IPS-15b (cell line): ENCODE results near the gene ABCB6.

ENCODE experiments used
- H3K27me3 ChIP-seq: one replicate; pipeline ENCODE4 v1.6.1; 2013; ENCODE audit warnings: low read length; ENCODE audit not compliant: control insufficient read depth, insufficient read depth
- H3K36me3 ChIP-seq: one replicate; pipeline ENCODE4 v1.6.1; 2013; ENCODE audit warnings: low read length; ENCODE audit not compliant: control insufficient read depth, insufficient read depth
- H3K4me1 ChIP-seq: one replicate; pipeline ENCODE4 v1.6.1; 2013; ENCODE audit warnings: mild to moderate bottlenecking, low read length; ENCODE audit not compliant: control insufficient read depth, insufficient read depth
- H3K4me3 ChIP-seq: one replicate; pipeline ENCODE4 v1.5.1; 2013; ENCODE audit warnings: low read depth, low read length
- H3K9ac ChIP-seq: one replicate; pipeline ENCODE4 v1.6.1; 2013; ENCODE audit warnings: low read depth, mild to moderate bottlenecking, low read length
- H3K9me3 ChIP-seq: one replicate; pipeline ENCODE4 v1.6.1; 2013; ENCODE audit warnings: mild to moderate bottlenecking, low read length; ENCODE audit not compliant: control insufficient read depth, insufficient read depth

The ABCB6 gene

DNA sequence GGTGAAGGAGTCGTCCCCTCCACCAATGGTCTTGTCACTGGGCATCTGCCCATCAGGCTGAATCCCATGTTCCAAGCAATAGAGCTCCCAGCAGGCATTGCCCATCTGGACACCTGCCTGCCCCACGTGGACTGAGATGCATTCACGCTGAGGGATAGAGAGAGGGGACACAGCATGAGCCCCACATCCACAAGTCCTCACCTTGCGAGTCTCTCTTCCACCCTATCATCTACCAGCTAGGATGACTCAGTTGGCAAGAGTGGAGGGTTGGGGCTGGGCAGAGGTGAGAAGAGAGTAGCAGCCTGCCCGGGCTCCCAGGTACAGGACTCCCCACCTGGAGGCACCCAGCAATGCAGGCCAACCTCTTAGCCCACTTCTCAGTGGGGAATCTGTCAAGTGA, 33.3 kb upstream of the ABCB6 start:
- Histone ChIP-seq H3K9me3 (no peaks in the 10 kb centered on the region), H3K4me3 (peak overlapping the region; percentile 62), H3K4me1 (peaks cover 11% of the 10 kb centered on the region), H3K9ac (no peak overlapping the region), H3K27me3 (peaks cover 51% of the 10 kb centered on the region), H3K36me3 (peaks cover 13% of the 10 kb centered on the region)

DNA sequence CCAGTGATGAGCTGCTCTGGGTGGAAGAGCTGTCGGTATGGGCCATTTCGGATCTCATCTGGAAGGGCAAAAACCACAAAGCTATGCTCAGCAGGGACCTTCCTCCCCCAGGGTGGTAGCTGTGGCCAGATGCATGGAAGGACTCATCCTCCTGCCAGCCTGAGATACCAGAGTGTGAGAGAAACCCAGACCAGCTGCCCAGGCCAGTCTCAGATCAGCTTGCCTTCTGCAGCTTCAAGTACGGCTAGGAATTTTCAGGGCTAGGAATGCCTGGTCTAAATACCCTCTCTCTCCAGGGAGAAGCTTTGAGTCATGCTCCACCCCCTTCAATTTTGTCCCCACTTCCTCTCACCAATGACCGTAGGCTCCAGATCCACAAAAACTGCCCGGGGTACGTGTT, 32.9 kb upstream of the ABCB6 start:
- Histone ChIP-seq H3K9ac (no peak overlapping the region), H3K27me3 (peaks cover 49% of the 10 kb centered on the region), H3K9me3 (no peaks in the 10 kb centered on the region), H3K36me3 (peaks cover 13% of the 10 kb centered on the region), H3K4me1 (peaks cover 11% of the 10 kb centered on the region), H3K4me3 (no peak overlapping the region)

DNA sequence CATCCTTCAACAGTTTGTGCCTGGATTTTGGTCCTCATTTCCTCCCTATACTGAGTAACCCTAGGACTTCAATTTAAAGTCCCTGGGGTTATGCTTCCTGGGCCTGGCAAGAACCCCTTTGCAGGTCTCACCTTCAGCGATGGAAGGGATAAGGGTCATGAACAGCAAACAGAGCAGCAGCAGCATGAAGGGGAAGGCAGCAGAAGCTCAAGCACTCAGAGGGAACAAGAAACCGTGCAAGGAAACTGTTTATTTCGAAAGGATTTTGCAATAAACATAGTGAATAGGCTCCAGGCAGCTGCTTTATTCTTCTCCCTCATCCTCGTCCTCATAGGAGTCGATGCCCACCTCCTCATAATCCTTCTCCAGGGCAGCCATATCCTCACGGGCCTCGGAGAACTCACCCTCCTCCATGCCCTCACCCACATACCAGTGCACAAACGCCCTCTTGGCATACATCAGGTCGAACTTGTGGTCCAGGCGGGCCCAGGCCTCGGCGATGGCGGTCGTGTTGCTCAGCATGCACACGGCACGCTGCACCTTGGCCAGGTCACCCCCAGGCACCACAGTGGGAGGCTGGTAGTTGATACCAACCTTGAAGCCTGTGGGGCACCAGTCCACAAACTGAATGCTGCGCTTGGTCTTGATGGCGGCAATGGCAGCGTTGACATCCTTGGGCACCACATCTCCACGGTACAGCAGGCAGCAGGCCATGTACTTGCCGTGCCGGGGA, 31.5 kb upstream of the ABCB6 start:
- no peaks in the 10 kb centered on the region for H3K9me3 ChIP-seq
- H3K4me3 ChIP-seq, result no peak overlapping the region
- H3K36me3 ChIP-seq, result peaks cover 13% of the 10 kb centered on the region
- H3K27me3 ChIP-seq, result peaks cover 35% of the 10 kb centered on the region
- peaks cover 11% of the 10 kb centered on the region for H3K4me1 ChIP-seq
- no peak overlapping the region for H3K9ac ChIP-seq

DNA sequence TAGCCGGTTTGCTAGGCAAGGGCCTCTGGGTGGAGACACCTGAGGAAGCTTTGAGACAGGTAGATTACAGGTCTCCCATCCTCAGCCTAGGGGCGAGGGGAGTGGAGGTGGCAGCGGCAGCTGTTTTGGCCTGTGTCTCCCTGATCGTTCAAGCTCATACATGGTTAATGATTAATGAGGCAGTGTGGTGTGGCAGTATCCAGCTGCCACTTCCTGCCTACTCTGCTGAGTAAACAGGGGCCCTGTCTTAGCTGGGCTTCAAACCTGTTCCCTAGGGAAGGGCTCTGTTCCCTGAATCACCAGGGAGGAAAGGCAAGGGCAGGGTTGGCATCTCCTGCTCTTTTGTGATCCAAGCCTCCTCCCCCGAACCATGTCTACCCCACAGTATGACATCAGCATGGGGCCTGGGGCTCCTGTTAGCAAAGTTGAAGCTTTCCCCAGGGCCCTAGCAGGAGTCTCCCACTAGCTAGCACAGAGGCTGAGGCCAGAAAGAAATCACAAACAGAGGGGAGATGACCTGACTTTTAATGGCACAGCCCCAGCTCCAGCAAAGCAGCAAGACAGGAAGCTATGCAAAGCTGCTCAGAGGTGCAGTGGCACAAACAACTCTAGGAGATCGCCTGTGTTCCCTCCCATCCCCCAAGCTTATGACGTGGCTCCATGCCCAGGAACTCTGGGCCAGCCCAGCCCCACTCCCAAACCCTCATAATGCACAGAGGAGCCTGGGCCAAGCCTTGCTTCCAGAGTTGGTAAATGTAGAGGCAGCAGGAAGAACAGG, 30.6 kb upstream of the ABCB6 start:
- Histone ChIP-seq H3K4me3 (no peak overlapping the region), H3K27me3 (peaks cover 27% of the 10 kb centered on the region), H3K9me3 (no peaks in the 10 kb centered on the region), H3K4me1 (peaks cover 15% of the 10 kb centered on the region), H3K9ac (no peak overlapping the region), H3K36me3 (peaks cover 13% of the 10 kb centered on the region)

DNA sequence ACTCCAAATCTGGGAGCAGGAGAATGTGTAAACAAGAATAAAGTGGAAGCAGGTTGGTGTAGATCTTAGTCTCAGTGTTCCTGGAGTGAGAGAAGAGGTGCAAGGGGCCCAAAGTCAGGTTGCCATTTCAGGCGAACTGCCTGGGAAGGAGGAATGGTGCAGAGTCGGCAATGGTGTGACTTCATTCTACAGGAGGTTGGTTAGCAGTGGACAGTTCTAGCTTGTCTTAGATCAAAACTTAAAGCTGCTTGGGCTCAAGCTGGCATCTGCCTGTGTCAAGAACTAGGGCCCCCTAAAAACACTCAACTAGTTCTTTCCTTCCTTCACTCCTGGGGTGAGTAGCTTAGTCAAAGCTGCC, 30.1 kb upstream of the ABCB6 start:
- Histone ChIP-seq H3K4me3 (no peak overlapping the region), H3K27me3 (peaks cover 22% of the 10 kb centered on the region), H3K4me1 (peaks cover 15% of the 10 kb centered on the region), H3K36me3 (peaks cover 13% of the 10 kb centered on the region), H3K9me3 (no peaks in the 10 kb centered on the region), H3K9ac (no peak overlapping the region)

DNA sequence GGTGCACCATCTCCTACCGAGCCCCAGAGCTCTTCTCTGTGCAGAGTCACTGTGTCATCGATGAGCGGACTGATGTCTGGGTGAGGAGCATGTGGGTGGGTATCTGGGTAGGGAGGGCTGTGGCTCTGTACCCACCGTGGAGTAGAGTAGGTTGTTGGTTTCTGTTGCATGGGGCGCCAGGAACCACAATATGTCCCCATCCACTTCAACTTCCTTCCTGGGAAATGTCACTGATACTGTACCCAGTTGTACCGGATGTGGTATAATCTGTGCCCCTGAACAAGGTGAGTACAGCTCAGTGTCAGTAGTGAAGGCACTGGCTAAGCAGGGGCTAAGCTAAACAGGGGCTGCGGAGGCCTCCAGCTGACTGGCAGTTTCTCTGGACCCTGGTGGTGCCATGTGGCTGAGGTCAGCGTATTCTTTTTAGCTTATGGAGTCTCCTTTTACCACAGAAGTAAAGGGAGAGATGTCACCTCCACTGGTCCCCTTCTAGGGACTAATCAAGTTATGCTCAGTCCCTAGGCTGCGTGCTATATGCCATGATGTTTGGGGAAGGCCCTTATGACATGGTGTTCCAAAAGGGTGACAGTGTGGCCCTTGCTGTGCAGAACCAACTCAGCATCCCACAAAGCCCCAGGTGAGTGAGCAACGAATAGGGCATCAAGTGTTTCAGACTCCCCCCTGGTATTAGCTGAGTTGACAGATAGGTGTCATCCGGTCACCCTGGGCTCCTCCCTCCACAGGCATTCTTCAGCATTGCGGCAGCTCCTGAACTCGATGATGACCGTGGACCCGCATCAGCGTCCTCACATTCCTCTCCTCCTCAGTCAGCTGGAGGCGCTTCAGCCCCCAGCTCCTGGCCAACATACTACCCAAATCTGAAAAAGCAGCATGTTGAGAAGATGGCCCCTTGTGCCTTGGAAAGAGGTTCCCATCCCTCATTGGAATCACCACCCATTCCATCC, 29.2 kb upstream of the ABCB6 start:
- peaks cover 15% of the 10 kb centered on the region for H3K4me1 ChIP-seq
- peaks cover 13% of the 10 kb centered on the region for H3K36me3 ChIP-seq
- H3K4me3 ChIP-seq, result no peak overlapping the region
- no peaks in the 10 kb centered on the region for H3K9me3 ChIP-seq
- H3K27me3 ChIP-seq, result peaks cover 18% of the 10 kb centered on the region
- H3K9ac ChIP-seq, result no peak overlapping the region

DNA sequence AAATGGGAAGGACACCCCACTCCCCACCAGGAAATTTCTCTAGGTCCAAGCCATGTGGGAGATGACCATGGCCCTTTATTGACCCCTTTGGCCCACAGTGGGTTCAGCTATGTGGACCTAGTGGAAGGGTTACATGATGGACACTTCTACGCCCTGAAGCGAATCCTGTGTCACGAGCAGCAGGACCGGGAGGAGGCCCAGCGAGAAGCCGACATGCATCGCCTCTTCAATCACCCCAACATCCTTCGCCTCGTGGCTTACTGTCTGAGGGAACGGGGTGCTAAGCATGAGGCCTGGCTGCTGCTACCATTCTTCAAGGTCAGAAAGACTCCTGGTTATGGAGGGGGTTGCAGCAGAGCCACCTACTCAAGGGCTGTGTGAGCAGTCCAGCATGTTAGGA, 27.8 kb upstream of the ABCB6 start:
- Histone ChIP-seq H3K4me3 (no peak overlapping the region), H3K9me3 (no peaks in the 10 kb centered on the region), H3K9ac (no peak overlapping the region), H3K27me3 (peaks cover 4% of the 10 kb centered on the region), H3K4me1 (peaks cover 7% of the 10 kb centered on the region), H3K36me3 (peaks cover 11% of the 10 kb centered on the region)

DNA sequence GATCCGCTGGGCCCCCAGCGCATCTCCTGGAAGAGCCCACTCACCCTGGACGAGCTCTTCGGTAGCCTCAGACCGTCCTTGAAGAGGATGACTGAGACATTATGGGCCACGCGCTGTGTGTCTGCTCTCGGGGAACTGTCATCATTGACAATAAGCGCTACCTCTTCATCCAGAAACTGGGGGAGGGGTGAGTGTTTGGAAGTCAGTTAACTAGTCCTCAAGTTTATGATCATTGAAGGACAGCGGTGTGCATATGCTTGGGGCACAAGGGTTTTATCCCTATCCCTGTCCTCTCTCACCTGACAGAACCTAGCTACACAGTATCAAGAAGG, 27.1 kb upstream of the ABCB6 start:
- H3K9me3 ChIP-seq, result no peaks in the 10 kb centered on the region
- peak overlapping the region; percentile 79 for H3K9ac ChIP-seq
- H3K27me3 ChIP-seq, result no peaks in the 10 kb centered on the region
- peaks cover 7% of the 10 kb centered on the region for H3K4me1 ChIP-seq
- peaks cover 11% of the 10 kb centered on the region for H3K36me3 ChIP-seq
- peak overlapping the region; percentile 85 for H3K4me3 ChIP-seq

DNA sequence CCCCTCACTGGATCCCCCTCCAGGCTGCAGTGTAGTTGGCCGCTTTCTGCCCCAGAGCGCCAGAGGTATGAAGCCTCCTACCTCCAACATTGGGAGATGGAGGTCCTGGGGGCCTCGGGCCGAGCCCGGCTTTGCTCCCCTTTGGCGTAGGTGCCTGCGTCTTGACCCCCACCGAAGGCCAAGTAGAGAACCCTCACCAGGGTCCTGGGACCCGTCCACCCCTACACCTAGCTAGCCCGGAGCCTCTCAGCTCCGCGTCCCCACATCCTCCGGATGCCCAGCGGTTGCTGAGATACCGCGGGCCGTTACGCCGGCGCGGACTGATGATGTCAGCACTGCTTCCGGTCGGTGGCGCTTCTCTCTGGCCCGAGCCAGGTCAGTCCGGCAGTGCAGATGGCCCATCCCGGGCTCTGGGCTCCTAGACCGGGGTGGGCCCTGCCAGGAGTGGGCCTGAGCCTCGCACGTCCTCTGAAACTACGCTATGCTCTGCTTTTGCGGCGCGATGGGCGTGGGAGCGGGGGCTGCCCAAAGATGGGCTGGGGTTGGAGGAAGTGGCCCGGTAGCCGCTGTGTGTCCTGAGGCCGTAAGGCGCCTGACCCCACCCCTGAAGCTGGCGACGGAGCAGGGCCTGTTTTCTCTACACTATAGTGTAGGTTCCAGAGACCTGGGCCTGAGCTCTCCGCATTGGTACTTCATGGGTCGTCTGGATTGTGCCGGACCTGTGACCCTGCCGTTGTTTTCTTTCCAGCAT, 26.6 kb upstream of the ABCB6 start, which contains the start of the genes GLB1L and STK16:
GLB1L (minus strand) TSS at position 297 of the 751 bp plus-strand sequence. CDS start 1,871 bp downstream, outside the sequence.
STK16 (plus strand) TSS at position 332 of the 751 bp plus-strand sequence. CDS start 521 bp downstream, outside the sequence.
- H3K4me1 ChIP-seq, result peaks cover 7% of the 10 kb centered on the region
- peak within 1 kb of the TSS; percentile 85 for H3K4me3 ChIP-seq
- peaks cover 9% of the 10 kb centered on the region for H3K36me3 ChIP-seq
- no peaks in the 10 kb centered on the region for H3K27me3 ChIP-seq
- no peaks in the 10 kb centered on the region for H3K9me3 ChIP-seq
- H3K9ac ChIP-seq, result peak within 1 kb of the TSS; percentile 79

DNA sequence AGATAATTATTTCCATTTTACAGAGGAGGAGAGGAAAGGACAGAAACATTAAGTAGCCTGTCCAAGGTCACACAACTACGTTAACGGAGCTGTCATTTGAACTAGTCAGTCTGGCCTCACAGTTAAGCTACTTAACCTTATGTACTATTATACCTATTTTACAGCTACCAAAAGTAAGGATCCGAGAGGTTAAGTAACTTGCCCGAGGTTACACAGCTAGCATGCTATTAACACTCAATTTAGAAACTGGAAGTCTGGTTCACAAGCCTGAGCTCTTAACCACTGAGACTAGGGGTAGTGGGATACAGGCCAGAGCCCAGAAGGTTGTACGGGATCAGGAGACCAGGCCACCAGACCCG, 26.0 kb upstream of the ABCB6 start:
- Histone ChIP-seq H3K9ac (peak overlapping the region; percentile 73), H3K4me1 (peaks cover 4% of the 10 kb centered on the region)

DNA sequence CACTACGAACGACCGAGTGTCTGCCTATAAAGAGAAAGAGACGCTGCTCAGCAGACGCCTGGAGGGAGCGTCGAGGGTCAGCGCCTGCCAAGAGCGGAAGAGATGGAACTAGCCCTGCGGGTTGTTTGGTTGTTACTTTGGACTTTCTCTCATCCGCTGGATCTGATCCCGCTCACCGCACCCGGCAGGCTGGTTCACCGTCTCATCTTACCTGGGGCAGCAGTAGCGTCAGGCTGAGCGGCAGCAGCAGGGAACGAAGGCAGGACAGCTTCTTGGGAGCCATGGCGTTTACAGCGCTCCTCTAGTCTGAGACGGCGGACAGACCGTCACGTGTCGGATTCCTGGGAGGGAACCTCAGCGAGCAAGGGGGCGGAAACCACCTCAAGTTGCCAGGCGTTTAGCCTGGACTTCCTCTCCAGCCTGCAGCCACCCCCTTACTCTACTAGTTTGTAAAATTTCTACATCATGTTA, 24.6 kb upstream of the ABCB6 start:
- peaks cover 8% of the 10 kb centered on the region for H3K36me3 ChIP-seq
- no peaks in the 10 kb centered on the region for H3K9me3 ChIP-seq
- no peak overlapping the region for H3K9ac ChIP-seq
- H3K27me3 ChIP-seq, result no peaks in the 10 kb centered on the region
- peaks cover 4% of the 10 kb centered on the region for H3K4me1 ChIP-seq
- no peak overlapping the region for H3K4me3 ChIP-seq

More for the DNA sequence above, 26.0 kb upstream of the ABCB6 start:
- Histone ChIP-seq H3K4me3 (peak overlapping the region; percentile 85), H3K27me3 (no peaks in the 10 kb centered on the region), H3K36me3 (peaks cover 8% of the 10 kb centered on the region), H3K9me3 (no peaks in the 10 kb centered on the region)
